ENCODE results near the gene CNTNAP5. TPM values are rescaled to one million over a fixed set of nuclear protein-coding genes. Genes with fewer than 3 reads are reported as not detected.

Gene CNTNAP5
- total RNA-seq, 1 experiment from 2014 or later = 0.11 TPM

DNA sequence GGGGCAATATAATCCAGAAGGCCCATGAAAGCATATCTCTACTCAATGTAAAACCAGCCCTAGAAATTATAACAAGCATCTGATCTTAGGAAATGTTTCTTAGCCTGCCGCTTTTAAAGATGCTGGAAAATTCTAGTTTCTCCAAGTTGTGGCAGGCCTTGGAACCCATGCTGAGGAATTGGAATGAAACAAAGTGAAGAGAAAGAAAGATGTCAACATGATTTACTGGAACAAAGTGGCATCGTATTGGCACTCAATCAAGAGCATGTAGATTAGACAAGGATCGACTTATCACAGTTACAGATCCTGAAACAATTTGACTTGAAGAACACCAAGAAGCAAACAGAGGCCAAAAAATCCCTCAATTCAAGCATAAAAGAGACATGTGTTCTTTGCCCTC is 28.7 kb downstream of the CNTNAP5 start:
- no peak for DNase-seq (ENCODE audit: low read depth)

DNA sequence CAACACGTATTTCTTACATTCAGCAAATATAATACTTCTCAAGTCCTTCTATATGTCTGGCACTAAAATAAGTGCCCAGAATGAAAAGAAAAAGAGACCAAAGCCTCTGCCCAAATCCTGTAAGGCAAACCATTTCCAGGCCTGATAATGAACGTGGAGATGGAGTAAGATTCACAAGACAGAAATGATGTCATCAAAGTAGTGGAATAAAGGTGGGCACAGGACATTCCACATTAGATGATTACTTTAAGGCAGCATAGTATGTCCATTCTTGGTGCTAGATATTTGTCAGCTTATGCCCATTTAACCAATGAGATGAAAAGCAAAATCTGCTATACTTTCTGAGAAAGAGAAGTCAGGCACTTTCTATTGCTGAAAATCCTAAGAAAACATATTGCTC is 38.5 kb downstream of the CNTNAP5 start:
- DNase-seq (ENCODE audit: low read depth) = no peak

GRCh38 chr2:124065636-124066035 is 40.5 kb downstream of the CNTNAP5 start:
- DNase-seq (ENCODE audit: low read depth) = no peak

DNA sequence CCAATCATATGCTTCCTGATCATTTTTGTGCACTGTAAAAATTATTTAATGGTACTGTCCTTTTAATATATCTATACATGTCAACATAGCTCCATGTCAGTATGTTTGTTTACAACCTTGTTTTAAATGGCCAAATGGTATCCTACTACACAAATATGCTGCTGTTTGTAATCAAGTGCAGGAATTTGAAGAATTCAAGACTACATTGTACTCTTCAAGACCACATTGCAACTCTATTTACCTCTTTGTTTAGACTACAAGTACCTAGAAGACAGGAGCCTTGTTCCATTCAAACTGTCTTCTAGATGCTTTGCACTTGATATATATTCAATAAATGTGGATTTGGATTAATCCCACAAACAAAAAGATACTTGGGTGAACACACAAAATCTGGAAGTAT is 41.7 kb downstream of the CNTNAP5 start:
- DNase-seq (ENCODE audit: low read depth) = no peak

- no peak for DNase-seq (ENCODE audit: low read depth)
Observed at GRCh38 chr2:124079045-124079444, 54.0 kb downstream of the CNTNAP5 start.

DNA sequence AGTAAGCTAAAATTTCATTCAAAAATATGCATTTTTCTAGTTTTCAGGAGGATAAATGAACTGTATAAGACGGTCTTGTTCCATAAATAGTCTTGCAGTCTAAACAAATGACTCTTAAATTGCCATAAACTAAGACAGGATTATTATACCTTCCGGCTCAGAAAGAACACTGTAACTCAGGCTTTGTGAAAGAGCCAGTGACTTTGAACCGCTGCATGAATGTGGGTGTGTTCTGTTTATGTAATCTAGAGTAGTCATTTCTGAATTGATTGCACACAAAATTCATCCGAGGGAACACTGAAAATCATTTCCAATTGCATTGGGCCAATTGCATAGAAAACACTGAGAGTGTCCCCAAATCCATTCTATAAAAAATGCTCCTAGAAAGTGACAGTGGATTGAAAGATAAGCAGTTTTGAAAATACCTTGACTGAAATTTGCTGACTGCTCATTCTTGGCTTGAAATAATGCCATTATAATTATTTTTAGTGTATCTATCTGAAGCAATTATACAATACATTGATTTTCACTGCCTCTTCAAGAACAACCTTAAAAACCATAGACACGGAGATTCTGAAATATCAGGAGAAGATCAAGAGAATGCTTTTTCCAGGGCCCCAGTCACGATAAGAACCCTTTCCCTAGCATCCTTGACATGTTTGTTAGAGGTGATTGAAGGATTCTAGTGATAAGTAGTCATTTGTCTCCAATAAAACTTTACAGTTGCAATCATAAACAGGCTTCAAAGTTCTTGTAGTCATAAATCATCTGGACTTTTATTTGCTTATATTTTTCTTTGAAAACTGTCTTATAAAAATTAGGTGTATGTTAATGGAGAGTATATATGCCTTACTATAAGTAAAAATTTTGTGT is 55.4 kb downstream of the CNTNAP5 start:
- DNase-seq (ENCODE audit: low read depth) = no peak

GRCh38 chr2:124081154-124081716 is 56.1 kb downstream of the CNTNAP5 start:
- peak; percentile 76 for DNase-seq (ENCODE audit: low read depth)

DNA sequence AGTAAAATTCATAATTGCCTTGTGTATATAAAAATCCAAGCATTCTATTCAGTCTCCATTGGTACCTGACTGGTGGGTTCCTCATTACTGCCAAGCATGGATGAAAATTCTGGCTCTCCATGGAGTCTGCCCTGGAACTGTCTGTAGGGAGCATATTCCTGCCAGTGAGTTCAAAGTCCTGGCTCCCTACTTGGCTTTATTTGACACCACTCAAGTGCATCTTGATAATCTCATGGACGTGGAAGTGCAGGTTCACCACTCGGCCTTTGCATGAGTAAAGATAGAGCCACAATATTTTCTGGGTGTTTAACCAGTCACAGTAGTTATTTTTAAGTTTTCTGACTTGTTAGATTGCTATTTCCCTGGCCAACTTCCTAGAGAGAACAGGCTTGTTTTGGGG is 63.5 kb downstream of the CNTNAP5 start:
- DNase-seq (ENCODE audit: low read depth) = no peak

DNA sequence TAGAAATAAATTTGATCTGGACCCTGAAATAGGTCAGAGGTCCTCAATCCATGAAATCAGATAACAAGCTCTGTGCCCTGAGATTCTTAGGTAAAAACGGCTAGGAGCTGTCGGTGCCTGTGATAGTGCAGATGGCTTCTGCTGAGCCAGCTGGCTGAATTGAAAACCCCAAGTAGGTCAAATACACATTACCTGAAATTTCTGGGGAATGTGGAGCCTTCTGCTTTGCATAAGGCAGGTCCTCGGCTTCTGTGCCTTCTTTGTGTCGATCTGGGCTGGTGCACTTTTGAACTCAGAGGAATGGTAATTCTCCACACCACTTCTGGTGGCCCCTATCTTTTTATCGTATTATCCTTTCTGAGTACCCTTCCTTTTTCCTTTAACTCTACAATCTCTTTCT is 66.6 kb downstream of the CNTNAP5 start:
- no peak for DNase-seq (ENCODE audit: low read depth)

GRCh38 chr2:124092651-124093050 is 67.6 kb downstream of the CNTNAP5 start:
- no peak for DNase-seq (ENCODE audit: low read depth)

DNA sequence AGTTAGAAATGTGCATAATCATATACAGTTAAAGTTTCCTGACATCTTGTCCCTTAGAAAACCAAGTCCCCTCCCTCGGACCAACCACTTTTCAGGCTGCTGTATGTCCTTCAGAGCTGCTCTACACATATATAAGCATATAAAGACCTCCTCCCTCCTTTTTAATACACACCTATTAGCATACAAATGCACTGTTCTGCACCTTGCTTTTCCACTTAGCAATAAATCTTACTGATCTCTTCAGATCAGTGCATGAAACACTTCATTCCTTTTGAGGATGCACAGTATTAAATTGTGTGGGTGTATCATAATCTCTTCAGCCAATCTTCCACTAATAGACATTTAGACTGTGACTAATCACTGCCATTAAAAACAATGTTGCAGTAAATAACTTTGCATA is 79.8 kb downstream of the CNTNAP5 start:
- no peak for DNase-seq (ENCODE audit: low read depth)

DNA sequence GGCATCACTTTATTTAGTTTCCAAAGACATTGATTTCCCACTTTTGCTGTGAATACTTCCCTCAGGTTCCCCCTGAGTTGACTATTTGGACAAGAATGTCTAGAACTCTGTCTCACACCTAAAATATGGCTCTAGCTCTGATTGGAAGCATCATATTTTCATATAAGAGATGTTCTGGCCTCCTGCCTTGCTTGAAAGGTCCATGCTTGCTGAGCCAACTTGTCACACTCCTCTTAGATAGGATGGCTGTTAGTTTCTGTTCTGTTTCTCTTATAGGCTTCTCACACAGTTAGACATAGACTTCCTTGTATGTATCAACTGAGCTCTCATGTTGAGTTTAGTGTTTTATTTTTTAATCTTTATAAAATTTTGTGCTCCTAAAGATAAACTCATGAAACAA is 87.1 kb downstream of the CNTNAP5 start:
- DNase-seq (ENCODE audit: low read depth) = no peak

DNA sequence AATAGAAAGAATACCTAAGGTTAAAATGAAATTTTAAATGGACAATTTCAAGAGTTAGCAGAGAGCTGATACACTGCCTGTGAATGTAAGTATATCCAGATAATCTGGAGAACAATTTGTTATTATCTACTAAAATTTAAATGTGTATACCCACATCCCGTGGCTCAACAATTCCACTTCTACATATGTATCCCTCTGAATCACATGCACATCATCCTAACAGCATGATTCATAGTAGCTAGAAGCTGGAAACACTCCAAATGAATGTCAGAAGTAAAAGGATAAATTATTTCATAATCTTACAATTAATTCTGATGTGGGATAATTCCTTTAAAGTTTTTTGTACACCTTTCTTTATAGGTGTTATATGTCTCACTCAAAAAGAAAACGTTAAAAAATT is 87.9 kb downstream of the CNTNAP5 start:
- peak; percentile 80 for DNase-seq (ENCODE audit: low read depth)

DNA sequence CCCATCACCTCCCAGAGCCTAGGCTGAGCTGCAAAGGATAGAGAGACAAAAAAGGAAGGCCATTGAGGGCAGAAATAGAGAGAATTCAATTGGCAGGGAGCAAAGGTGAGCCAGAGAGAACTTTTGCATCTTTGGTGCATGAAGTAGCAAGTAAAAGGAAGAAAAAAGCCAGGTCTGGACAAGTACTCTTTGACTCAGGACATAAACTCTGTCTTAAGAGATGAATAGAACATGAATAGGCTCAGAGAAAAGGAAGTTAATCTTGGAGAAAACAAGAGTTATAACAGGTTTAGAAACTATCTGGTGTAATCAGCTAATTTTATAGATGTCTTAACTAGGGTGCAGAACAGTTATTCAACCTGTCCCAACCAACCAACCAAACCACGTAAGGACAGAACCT is 95.2 kb downstream of the CNTNAP5 start:
- DNase-seq (ENCODE audit: low read depth) = no peak

- DNase-seq (ENCODE audit: low read depth) = no peak
Observed at GRCh38 chr2:124121106-124121505, 96.0 kb downstream of the CNTNAP5 start.

DNA sequence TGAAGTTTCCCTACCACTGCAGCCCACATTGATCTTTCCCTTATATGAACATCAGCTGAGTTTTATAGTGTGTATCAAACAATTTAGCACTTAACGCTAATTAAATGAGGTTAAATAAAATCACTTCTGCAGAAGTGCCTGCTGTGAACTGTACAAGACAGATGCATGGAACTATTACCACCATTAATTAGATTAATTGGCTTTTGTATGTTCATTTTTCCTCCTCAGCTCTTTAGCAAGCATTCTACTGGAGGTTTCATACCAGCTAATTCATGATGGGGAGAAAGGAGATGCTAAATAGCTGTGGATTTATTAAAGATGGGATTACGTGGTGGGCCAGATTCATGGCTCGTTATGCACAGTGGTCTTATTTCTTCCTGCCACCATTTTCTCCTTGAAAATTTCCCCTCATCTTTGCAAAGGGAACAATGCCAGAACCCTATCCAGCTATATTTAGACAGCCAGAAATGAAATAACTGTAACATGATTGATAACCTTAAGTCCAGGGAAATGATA is 96.7 kb downstream of the CNTNAP5 start:
- DNase-seq (ENCODE audit: low read depth) = no peak

DNA sequence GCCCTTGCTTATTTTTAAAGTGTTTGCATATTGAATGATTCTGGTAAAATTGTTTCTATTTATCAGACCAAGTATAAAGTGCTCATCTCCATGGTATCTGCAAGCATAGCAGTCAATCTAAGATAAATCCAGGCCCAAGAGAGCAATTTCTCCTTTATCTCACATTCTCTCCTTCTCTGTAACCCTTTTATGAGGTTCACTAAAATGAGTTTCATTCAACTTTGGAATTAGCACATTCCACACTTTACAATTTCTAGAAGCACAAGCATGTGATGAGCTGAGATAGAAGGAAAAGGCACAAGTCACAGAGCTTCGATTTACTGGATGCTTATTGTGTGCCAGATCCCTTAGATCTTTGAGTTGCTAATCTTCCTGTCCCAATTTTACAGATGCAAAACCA is 97.3 kb downstream of the CNTNAP5 start:
- DNase-seq (ENCODE audit: low read depth) = no peak

DNA sequence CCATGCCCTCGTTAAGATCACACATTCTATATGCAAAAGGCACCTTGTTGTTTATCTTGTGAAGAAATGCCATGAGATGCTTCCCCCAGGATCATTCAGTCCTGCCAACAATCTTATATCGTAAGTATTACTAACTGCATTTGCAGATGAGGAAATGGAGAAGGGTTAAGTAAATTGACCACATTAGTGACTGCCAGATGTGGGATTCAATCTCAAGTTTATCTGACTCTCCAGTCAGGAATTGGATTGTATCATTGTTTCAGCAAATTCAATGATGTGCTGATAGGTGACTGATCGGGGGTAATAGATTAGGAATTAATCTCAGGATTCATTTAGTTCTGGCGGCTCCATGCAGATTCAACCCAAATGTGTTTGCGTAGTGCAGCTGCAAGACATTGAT is 106.2 kb downstream of the CNTNAP5 start:
- DNase-seq (ENCODE audit: low read depth) = no peak

DNA sequence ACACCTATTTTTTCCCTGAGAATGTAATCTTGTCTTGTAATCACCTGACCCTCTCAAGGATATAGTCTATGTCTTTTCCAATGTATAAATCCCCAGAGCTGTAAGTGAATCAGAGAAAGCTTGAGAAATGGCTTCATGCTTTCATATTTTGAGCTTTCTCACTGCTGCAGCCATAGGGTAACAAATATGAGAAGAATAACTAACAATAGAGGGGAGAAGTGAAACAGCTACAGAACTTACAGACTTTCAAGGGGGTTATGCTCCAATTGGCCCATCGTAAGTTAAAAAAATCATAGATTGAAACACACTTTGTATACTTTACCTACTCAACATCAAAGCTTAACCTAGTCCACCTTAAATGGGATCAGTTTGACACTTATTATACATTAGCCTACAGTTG is 111.0 kb downstream of the CNTNAP5 start:
- no peak for DNase-seq (ENCODE audit: low read depth)

DNA sequence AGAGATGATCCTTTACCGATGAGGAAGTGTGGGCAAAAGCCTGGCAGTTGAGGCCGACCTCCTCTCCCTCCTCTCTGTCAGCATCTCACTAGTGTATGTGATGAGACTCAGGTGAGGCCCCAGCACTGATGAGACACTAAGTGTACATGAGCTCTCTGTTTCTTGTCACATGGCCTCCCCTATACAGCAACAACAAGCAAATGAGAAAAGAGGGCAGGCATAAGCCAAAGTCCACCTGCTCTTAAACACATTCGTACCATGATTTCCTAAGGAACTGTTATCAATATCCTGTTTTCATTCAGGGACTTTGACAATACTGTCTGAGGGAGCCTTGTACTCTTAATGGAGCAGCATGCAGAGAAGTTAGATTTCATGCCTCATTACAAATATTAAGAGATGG is 113.0 kb downstream of the CNTNAP5 start:
- DNase-seq (ENCODE audit: low read depth) = no peak

- DNase-seq (ENCODE audit: low read depth) = no peak
Observed at GRCh38 chr2:124145982-124146381, 120.9 kb downstream of the CNTNAP5 start.

DNA sequence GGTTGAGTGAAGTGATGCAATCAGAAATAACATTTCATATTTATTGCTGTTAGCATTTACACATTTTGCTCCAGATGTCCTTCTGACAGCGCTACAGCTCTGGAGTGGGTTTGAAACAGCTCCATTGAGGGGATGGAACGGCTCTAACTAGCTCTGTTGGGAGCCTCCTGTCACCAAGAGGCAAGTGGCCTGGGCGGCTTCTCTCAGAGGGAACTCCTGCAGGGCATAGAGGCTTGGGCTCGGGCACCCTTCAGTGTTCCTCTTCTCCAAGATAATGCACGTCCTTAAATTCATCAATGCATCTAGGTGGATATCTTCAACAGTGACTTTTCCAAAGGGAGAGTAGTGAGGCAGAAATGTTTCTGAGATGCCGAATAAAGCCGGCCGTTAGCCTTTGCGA is 122.5 kb downstream of the CNTNAP5 start:
- no peak for DNase-seq (ENCODE audit: low read depth)

DNA sequence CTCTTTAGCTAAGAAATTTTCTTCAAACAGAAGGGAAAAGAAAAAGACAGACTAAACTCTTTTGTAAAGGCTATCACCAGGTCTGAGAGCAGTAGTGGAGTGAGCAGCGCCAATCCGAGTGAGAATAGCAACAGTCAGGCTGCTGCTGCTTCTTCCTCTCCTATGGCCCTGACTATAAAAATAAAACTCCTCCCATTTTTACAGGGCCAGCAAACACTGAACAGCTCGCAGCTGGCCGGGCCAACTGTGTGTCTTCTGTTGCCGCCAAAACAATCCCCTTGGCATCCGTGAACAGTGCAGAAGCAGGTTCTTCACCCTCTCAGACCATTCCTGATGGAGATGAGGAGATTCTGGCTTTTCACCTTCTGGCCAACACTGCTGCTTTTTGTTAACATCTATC is 124.5 kb downstream of the CNTNAP5 start:
- DNase-seq (ENCODE audit: low read depth) = no peak

Measured in HT1080 (cell line).